Superior temporal gyrus (tissue), 1 donor: Measurements from ENCODE around the gene ANKS1A.

Experiments
- DNase-seq: peaks from one replicate; pipeline ENCODE4 v3.0.0-alpha.2; 2016; ENCODE audit errors: extremely low spot score

ANKS1A gene

DNA sequence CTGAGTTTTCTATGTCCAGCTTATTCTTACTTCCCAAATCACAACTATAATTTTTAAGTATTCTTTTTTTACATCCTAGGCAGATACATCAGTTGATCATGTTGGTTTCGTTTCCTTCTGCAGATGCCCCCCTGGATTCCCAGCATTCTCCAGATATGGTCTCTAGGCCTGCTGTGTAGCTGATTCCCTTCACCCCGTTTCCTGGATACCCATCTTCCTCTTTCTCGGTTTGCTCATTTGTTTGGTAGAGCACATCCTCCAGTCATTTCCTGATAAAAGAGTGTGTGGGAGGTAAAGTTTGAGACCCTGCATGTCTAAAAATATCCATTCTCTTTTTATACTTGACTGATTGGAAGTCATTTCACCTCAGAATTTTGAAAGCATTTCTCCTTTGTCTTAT, 66.4 kb downstream of the ANKS1A start:
- DNase-seq: no peak

DNA sequence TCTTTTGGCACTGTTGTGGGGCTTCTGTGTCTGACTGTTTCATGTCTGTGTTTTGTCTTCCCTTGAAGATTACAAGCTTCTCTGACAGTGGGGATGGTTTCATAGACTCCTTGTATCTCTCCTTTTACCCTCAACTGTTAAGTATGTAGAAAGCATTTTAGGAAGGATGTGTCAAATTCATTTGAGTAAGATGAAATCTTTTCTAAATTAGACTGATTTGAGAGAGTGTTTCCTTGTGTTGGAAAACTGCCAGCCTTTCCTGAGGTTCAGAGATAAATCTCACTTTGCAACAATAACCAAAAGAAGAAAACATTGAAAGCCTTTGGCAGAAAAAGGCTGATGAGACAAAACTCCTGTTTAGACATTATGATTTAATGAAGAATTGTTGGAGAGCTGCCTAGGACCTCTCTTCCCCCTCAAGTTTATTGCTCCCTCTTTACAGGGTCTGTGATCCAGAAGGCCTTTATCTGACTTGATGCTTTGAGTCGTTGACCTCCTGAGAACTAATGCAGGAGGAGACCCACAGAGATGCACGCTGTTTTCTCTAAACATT, 68.3 kb downstream of the ANKS1A start:
- no peak for DNase-seq

DNA sequence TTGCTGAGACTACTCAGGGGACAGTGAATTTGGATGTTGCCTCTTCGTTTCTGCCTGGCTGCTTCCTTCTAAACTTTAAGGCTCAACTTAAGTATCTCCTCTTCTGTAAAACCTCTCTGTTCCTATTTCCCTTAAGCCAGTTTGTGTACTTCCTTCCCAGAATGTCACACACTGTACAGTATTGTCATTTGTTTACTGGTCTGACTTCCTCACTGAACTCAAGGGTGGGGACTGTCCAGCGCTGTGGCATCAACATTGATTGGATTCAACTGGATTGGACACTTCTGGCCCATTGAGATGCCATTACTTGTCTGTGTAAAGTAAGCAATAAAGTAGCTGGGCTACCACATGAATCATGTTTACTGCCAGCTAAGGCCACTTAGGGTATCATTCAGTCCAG, 69.7 kb downstream of the ANKS1A start:
- DNase-seq: no peak

DNA sequence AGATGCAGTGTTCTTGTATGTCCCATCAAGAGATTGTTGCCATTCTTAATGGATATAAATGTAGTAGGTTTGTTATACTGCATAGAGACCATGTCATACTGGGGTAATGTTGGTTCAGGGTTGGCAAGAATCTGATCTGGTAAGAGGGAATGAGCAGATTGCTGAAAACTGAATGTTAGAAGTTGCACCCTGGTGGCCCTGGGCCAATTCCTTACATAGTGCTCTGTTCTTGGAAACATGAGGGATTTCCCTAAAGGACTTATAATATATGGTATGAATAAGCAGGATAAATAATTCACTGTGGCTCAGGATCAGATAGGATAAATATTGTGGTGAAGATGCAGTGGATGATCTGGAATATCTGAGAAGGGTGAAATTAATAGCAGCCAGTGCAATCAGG, 70.2 kb downstream of the ANKS1A start:
- no peak for DNase-seq

DNA sequence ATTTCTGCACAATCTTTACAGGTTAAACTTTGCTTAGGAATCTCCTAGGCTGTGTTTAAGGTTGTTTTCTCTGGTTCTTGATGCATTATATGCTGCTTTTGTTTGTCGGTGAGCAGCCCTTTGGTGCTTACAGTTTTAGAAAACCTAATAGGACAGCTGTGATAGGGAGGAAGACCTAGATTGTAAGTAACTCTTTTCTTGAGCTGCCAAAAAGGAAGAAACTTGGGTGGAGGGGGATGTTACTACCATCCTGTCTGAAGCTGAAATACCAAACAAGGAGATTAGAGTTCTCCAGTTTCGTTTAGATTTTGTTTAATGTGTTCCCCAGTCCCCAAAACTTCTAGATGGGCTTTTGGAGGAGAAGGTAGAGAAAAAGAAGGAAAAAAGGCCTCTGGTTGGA, 72.0 kb downstream of the ANKS1A start:
- no peak for DNase-seq

DNA sequence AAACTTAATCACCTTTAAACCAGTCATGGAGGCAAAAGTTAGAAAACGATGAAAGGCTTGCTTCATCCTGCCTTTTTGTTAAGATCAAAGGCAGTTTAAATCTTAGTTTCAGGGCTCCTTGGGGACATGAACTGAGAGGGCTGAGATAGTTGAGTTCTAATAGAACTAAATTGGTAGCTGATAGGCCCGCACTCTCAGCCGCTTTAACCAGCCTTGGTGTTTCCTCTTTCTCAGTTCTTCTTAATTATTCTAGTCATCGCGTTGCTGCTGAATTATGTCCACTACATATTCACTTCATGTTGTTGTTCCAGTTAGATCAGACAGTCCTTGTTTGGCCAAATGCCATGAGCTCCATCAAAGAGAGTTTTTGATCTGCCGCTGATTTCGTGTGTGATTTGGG, 72.5 kb downstream of the ANKS1A start:
- no peak for DNase-seq

DNA sequence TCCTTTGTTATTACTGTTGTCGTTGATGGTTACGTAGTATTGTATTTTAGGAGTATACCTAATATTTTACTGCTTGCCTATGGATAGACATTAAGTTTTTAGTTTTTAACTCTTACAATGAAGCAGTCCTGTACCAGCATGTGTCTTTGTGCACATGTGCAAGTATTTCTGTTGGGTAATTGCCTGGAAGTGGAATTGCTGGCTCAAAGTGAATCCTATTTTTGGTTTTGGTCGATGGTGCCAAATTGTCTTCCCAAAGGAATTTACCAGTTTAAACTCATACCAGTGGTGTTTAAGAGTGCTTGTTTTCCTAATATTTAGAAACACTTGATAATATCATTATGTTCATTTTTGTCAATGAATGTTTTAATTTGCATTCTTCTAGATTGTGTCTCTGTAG, 75.5 kb downstream of the ANKS1A start:
- no peak for DNase-seq

DNA sequence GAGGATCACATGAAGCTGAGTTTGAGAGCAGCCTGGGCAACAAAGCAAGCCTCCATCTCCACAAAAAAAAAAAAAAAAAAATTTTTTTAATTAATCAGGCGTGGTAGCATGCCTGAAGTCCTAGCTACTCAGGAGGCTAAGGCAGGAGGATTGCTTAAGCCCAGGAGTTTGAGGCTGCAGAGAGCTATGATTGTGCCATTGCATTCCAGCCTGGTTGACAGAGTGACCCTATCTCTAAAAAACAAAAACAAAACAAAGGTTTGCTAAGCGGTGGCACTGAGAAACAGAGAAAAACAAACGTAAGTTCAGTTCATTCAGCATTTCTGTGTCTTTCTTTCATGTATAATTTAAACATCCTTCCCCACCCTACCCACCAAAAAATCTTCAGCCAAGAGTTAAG, 78.4 kb downstream of the ANKS1A start:
- no peak for DNase-seq

DNA sequence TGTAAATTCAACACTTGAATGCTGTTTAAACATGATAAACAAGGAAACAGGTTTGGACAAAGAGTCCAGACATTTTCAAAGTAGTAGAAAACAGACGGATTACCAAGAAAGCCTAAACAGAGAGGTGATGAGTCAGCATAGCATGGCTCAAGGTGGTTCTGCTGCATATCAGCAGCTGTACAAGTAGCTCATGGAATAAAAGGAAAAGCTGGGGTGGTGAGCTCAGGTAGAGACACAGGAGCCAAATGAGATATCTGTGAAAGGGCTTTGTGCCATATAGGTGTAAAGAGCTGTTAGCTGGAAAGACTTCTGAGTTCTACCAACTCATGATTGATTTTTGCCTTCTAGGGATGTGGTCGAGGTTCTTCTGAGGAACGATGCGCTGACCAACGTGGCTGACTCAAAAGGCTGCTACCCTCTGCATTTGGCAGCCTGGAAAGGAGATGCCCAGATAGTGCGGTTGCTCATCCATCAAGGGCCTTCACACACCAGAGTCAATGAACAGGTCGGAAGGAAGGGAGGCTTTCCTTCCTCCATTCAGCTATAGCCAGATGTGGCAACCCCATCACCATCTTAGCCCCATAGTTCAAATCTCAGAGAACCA, 80.7 kb downstream of the ANKS1A start:
- DNase-seq: no peak

DNA sequence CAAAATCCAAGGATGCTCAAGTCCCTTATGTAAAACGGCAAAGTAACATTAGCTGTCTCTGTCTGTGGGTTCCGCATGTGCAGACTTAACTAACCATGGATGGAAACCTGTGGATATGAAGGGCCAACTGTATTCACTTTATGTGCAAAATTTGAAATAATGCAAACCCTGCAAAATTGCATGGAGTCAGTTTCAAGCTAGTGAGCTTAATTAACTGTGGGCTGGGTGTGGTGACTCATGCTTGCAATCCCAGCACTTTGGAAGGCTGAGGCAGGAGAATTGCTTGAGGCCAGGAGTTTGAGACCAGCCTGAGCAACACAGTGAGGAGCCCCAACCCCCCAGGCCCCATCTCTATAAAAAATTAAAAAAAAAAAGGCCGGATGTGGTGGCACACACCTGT, 81.4 kb downstream of the ANKS1A start:
- DNase-seq: no peak

DNA sequence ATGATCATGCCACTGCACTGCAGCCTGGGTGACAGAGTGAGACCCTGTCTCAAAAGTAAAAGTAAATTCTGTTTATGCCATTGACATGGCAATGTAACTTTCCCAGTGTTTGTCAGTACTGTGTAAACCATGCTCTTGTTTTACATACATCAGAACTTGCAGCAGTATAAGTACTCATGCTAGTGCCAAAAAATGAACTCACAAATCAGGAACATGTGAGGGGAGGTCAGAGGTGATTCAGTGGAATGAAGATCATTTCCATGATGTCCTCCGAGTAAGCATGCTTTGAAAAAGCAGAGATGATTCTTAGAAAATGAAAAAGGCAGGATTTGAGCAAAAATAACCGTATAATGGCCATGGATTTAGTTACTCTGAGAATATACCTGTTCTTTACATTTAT, 81.9 kb downstream of the ANKS1A start:
- DNase-seq: no peak

DNA sequence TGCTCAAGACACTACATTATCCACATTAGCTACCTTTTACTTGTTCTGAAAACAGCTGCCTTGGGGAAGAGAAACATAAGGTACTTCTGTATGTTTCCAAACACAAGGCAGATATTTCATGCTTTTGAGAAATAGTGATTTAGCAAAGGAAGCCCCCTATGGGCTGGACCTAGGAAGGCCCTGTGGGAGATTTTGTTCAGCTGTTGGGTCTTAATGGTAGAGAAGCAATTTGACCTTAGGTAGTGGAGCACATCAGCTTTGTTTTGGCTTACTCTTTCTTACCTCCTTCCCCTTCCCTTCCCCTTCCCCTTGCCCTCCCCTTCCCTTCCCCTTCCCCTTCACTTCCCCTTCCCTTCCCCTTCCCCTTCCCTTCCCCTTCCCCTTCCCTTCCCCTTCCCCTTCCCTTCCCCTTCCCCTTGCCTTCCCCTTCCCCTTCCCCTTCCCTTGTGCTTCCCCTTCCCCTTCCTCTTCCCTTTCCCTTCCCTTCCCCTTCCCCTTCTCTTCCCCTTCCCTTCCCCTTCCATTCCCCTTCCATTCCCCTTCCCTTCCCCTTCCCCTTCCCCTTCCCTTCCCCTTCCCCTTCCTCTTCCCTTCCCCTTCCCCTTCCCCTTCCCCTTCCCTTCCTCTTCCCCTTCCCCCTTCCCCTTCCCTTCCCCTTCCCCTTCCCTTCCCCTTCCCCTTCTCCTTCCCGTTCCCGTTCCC, 84.6 kb downstream of the ANKS1A start:
- no peak for DNase-seq

DNA sequence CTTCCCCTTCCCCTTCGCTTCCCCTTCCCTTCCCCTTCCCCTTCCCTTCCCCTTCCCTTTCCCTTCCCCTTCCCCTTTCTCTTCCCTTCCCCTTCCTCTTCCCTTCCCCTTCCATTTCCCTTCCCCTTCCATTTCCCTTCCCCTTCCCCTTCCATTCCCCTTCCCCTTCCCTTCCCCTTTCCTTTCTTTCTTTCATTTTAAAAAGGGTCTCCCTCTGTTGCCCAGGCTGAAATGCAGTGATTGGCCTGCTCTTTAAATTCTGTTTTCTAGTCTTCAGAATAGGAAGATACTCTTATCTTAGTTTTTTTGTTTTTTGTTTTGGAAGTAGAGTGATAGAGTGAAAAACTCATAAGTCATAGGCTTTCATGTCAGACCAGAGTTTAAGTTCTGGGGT, 85.2 kb downstream of the ANKS1A start:
- no peak for DNase-seq

DNA sequence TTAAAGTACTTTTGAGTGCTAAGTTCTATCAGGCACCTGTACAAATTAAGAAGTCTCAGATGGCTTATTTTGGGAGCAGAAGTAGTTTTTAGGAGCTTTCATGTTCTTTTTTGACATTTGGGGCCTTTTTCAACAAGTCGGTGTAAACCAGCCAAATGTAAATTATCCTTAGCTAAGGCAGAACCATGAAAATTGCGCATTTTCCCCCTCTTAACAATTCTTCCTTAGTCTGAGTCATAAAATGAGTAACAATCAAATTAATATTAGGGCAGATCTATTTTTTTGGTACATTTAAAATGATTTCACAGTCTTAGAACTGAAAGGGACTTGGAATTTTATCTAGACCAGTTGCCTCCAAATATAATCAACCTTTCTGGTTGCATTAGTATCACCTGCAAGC, 87.2 kb downstream of the ANKS1A start:
- DNase-seq: no peak

DNA sequence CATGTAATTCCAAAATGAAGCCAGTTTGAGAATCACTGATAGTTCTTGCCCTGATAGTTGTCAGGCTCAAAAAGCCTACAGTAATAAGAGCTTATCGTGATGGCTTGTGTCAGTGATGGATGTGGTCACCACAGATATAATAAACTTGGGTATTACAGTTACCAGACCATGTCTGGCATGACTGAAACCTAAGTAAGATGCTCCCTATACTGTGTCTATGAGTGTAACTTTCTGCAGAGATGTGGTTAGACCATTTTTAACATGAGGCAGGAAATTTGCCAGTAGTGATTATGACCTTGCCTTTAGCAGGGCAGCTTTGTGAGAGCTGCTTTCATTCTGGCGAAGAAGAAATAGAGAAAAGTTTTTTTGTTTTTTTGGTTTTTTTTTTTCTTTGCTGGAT, 90.2 kb downstream of the ANKS1A start:
- DNase-seq: no peak

DNA sequence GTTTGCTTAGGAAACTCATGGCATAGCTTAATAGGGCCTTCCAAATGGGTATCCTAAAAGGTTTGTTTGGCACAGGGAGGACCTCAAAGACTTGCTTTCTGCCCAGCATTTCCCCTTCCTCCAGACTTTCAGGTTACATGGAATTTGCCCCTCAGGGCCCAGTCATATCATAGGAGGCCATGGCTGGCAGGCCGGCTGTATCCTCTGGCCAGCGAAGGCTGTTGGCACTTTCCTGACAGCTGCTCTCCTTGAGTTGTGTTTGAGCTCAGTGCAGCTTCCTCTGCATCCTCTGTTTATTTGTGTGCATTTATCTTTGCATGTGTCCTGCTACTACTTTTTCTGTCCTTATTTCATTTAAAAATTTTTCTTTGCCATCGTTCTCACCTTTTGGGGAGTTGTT, 90.9 kb downstream of the ANKS1A start:
- no peak for DNase-seq

DNA sequence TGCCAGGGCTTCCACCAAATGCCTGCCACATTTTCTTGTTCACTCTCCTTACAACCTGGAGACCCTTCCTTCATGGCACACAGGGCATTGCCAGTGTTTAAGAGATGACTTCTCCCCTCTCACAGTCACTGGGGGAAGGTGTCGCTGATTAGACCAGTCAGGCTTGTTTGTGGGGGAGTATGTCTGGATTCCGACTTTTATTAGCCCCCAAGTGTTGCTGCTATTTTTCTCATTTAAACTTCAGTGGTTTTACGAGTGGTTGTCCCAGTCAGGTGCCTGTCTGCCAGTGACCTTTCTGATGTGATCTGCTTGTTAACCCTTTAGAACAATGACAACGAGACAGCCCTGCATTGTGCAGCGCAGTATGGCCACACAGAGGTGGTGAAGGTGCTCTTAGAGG, 92.3 kb downstream of the ANKS1A start:
- DNase-seq: no peak

DNA sequence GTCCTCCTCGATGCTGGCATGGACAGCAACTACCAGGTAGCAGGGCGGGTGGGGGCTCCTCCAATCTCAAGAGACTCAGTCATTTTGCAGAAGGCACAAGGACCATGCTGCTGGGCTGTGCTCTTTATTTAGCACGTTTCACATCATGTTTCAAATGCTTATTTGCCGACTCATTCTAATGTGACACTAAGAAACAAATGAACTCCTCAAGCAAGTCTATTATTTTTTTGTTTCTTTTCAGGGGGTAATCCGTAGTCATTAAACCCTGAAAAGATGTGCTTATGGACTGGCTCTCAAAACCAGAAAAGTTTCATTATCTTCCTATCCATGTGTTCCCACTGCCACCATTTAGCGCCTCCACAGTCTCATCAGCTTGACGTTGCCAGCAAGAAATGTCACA, 92.9 kb downstream of the ANKS1A start:
- no peak for DNase-seq

DNA sequence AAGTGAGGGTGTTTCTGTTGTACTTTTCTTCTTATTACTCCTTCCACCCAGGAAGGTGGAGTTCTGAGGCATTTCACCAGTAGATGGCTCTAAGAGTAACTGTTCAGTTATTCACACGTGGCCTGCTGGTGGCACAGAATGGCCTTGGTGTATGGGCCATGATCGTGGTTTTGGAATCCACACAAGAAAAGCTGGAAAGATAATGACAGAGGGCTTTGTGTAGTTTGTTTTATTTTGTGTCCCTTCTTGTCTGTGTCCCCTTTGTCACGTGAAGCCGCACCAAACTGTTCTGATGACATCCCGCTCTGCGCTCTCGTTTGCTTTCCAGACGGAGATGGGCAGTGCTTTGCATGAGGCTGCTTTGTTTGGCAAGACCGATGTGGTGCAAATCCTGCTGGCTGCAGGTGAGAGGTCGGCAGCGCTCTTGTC, 93.4 kb downstream of the ANKS1A start:
- peak; percentile 92 for DNase-seq

DNA sequence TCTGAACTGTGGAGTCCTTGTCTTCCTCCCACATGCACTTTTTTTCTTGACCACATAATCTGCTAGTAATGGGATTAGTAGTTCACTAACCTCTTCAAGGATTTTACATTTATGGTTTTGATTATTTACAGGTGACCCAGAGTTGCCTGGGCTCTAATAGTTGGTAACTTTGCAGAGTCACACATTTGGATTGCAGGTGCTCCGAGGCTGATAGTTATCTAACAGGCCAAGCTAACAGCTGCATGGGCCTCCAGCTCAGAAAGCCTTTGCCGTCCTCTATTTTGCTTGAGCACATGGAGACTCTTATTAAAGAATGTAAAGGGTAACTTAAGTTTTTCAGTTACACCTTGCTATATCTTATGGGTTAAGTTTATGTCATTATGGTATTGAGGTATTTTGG, 95.4 kb downstream of the ANKS1A start:
- DNase-seq: no peak

DNA sequence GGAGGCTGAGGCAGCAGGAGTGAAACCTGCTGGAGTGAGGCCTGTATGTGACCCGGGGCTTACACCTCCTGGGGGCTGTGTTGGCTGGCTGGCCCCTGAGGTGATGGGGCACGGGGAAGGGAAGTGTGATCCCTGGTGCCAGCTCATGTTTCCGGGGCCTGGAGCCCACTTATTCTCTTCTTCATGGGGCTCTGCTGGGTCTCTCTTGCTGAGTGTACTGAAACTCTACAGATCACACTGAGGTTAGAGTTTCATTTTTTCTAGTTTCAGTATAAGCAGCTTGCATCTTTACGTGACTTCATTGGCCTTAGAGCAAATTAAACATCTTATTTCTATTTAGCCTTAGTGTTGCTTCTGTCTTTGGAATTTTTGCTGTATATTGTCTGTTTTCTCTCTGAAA, 96.2 kb downstream of the ANKS1A start:
- no peak for DNase-seq

DNA sequence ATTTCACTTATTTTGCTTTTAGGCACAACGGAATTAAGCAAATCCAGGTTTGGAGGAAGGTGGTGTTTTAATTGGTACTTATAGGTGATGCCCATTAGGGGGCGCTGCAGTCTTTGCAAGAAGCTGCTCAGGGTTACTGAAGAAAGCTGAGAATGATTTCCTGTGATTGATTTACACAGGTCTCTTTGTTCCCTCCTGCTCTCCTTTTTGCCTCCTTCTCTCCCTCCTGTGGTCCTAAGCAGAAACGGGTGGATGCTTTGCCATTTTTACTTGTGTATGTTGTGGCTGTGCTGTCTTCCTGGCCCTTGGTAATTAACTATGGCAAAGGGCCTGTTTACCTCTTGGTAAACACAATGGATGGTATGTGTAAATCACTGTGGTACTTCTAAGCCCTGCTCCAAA, 97.8 kb downstream of the ANKS1A start:
- DNase-seq: peak; percentile 91

DNA sequence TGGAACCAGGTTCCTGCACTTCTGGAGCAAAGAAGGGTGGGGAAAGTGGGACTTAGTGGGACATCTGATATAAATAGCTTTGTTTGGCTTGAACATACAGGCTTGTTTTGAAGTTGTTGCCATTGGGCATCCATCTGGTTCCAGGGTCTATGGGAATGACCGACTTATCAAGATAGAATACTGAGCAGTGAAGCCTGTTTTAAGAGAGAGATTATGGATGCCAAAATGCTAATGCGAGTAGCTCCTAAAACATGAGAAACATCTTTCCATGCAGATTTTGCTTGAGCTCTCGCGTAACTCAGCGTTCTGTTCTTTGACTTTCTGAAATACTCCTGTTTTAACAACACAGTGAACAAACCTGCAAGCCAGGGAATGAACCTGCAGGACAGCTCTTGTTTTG, 98.5 kb downstream of the ANKS1A start:
- no peak for DNase-seq
